ENCODE data around the gene TAF5L.
"Not testable (repeated sequence)": the region's sequence is repeated elsewhere in the genome, so short reads cannot be mapped to it uniquely, and the experiment has no call there.

The TAF5L gene

DNA sequence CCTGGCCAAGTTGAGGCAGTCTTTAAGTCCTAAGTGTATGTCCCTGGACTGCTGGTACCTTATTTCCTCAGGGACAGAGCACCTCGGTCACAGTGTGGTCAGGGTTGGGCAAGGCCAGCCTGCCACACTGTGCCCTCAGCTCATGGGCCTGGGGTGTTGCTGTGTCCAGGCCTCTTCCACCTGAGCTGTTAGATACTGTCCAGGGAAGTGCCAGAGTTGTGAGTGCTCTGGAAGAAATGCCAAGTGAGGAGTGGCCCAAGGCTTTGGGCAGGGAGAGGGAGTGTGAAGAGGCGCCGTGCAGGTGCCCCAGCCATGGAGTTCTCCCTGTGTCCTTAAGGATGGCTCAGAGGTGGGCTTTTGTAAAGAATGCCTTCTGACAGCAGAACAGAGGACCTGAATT, 15.4 kb upstream of the TAF5L start:
- no peak for DNase-seq

DNA sequence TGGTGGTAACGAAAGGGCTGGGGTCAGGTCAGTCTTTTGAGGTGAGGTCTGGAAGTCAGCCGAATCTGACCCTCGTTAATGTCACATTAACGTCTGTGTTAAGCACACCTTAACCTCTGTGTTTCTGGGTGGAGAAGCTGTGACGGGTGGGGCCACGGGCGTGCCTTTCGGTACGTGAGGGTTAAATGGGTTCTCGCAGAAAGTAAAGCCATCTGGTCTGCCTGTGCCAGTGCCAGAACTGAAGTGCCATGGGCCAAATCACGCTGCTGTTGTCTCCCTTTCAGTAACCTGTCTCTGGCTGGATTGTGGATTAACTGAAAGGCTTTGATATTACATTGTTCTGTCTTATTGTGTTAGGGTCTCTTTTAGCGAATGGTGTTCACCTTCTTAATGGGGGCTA, 14.5 kb upstream of the TAF5L start:
- no peak for DNase-seq

DNA sequence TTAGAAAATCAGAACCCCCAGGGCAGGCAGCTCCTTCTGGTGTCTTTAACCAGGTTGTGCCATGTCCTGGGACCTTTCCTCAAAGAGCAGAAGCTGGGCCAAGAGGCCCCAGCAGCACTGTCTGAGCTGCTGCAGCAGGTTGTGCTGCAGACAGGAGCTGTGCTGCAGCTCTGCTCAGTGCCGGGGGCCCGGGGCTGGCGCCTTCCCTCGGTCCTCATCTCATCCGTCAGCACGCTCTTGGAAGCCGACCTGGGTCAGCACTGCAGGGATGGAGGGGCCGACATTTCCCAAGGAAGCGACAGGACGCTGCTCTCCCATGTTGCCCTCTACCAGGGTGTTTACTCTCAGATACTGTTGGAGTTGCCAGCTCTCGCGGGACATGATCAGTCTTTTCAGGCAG, 11.8 kb upstream of the TAF5L start:
- no peak for DNase-seq

DNA sequence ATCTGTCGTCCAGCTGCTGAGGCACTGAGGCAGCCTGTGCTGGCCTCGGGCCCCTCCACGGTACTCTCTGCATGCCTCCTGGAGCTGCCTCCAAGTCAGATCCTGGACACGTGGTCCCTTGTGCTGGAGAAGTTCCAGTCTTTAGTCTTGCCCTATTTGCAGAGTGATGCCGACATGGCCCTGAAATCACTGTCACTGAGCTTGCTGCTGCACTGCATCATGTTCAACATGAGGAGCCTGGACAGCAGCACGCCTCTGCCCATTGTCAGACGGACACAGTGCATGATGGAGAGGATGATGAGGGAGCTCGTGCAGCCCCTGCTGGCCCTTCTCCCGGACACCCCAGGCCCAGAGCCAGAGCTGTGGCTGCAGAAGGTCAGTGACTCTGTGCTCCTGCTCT, 10.1 kb upstream of the TAF5L start:
- no peak for DNase-seq

DNA sequence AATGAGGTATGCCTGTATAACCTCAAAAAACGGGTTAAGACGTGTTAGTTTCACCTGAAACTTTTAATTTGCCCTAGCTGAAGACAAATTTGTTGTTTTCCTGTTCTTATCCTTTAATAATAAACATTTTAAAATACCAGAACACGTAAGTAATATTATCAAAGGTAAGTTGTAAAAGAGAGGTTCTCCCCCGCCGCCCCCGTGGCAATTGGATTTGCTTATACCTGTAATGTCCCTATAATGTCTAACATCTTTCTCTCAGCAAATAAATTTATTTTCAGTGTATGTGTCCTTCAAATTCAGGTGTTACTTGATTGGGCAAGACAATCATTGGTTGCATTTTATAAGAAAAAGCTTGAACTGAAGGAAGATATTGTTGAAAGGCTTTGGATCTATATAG, 6.0 kb upstream of the TAF5L start:
- DNase-seq, result no peak

DNA sequence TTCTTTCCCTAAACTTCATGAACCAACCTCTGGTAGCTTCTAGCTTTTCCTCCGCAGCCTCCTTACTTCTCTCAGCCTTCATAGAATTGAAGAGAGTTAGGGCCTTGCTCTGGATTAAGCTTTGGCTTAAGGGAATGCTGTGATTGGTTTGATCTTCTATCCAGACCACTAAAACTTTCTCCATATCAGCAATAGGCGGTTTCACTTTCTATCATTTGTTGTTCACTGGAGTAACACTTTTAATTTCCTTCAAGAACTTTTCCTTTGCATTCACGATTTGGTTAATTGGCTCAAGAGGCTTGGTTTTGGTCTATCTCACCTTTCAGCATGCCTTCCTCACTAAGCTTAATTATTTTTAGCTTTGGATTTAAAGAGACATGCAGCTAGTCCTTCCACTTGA, 5.2 kb upstream of the TAF5L start:
- DNase-seq, result no peak

DNA sequence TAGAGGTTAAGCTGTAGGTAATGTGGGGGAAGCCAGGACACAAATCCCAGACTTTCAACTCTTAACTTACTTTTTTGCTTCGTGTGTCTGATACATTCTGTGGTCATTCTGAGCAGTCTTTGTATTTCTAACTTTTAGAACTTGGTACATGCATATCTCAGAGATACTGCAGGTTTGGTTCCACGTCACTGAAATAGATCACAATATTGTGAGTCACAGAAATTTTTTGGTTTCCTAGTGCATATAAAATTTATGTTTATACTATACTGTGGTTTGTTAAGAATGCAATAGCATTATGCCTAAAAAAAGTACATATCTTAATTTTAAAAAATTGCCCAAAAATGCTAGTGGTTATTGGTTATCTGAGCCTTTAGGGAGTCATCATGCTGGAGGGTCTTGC, 3.3 kb upstream of the TAF5L start:
- no peak for DNase-seq

DNA sequence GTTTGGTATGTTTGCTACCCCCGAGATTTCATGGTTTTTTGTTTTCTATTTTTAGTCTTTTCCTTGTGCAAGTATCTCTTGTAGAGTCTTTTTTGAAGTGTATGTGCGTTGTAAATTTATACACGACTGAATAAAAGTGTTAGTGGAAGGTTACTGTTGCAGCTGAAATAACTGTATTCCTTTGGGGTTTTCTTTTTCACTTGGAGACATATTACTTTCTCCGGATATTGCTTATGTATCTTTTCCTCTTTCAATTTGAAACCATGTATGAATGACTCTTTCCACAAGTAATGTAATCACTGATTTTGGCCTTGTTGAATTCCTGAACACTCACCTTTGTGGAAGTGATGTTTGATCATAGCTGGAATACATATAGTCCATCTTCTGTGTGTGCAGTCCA, 1.1 kb upstream of the TAF5L start:
- DNase-seq, result no peak

DNA sequence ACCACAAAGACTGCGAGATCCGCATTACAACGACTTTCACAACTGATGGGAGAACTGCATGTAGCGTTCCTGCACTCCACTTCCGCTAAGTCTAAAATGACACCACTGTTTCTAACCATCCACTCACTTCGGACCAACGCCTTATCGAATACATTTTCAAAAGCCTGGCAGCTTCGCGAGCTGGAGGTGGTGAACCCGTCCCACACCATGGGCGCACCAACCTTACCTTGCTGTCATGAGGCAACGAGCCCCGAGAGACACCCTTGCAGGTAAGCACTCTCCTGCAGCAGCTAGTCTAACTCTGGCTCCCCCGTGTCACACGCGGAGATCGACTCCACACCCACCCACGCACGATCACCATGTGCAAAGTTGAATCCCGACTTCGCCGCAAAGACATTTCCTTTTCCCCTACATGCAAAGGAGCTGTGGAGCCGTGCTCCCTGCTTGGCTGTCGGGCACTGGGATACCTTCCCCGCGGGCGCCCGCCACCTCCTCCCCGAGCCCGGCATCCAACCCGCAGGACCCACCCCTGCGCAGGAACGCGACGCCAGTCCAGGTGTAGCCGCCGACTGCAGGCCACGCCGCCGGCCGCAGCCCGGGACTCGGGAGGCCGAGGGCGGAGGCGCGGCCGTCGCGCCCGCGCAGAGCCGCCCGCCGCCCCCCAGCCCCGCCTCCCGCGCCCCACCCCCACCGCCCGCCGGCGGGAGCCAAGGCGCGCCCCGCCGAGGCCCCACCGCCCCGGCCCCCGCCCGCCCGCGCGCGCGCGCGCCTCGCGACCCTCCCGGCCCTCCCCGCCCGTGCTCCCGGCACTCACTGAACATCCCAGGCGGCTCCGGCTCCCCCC, 629 bp downstream of the TAF5L start:
- DNase-seq, result peak; percentile 65

DNA sequence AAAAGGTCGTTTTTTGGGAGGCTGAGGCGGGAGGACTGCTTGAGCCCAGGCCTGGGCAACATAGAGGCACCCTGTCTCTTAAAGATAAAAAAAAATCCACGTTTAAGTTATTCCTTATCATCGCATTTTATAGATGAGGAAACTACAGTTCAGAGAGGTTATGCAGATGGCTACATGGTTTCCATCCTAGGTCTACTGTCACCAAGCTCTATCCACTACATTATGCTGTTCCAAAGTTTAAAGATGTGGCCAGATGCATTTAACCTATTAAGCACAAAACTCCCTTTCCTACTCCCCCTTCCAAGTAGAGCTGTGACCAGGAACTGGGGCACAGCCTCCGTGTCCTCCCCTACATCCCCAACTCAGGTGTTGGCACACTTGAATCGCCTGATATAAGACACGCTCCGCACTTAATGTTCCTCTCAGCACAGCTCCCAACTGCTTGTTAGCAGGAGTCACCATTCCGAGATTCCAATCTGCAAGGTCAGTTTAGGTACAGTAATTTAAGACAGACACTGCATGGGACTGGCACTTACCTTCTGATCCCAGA, 1.3 kb downstream of the TAF5L start:
- no peak for DNase-seq

DNA sequence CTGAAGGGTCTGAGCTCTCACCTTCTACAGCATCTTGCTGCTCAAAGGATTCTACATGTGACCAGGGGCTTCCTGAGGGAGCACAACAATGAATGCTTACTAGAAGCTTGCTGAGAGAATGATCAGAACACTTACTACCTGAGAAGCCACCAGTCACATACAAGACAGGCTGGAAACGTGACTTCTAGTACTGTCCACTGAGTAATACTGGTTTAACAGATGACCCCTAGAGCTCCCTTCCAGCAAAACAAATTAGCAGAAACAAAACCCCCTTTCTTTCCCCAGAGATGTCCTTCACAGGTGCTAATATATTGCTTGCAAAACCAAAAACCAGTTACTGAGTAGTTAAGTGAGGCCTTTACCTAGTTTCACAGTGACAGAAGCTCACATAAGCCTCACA, 2.1 kb downstream of the TAF5L start:
- DNase-seq, result no peak

DNA sequence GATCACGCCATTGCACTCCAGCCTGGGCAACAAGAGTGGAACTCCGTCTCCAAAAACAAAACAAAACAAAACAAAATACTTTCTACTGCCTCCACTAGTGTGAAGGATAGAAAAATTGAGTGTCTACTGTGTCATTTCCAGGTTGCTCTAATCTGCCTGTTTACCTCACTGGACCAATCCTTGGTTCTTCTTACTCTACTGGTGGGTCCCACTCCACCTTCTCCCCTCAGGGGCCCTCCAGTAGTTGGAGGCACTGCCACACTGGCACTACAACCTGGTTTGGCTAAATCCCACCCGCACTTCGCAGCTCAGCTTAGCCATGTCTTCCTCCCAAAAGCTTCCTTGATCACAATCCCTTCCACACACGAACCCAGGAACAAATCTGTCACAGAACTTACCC, 2.7 kb downstream of the TAF5L start:
- no peak for DNase-seq

DNA sequence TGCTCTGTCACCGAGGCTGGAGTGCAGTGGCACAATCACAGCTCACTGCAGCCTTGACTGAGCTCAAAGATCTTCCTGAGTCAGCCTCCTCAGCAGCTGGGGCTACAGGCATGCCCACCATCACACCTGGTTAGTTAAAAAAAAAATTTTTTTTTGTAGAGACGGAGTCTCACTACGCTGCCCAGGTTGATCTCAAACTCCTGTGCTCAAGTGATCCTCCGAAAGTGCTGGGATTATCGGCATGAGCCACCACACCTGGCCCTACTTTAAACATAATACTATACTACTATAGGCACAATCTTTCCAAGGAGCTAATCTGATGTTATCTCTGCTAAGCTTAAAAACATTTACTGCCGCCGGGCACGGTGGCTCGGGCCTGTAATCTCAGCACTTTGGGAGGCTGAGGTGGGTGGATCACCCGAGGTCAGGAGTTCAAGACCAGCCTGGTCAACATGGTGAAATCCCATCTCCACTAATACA, 3.2 kb downstream of the TAF5L start:
- not testable (repeated sequence) for DNase-seq

DNA sequence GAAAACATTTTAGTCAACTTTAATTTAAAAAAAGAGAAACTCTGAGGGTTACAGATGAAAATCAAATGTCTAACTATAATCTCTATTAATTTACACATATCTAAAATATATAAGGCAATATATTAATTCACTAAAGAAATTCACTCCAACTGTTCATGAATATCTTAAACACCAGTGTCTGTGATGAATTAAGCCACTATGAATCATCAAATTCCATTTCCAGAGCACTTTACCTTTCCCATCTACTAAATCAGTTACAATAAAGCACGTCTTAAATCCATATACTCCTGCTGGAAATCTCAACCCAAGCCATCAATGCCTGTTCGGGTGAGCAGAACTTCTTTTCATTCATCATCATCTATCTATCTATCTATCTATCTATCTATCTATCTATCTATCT, 4.3 kb downstream of the TAF5L start:
- DNase-seq, result no peak

DNA sequence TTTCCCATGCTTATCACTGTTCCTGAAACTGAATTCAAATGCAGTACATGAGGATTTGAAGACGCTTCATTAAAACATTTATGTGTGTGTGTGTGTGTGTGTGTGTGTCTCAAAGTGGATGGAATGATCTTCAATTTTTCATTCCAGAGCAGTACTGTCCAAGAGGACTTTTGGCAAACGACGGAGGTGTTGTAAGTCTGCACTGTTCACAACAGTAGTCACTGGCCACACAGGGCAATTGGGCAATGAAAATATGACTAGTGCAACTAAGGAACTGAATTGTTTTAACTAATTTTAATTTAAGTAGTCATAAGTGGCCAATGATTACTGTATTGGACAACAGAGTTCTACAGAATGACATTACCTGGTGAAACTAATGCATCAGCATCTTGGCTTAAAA, 5.0 kb downstream of the TAF5L start:
- no peak for DNase-seq

DNA sequence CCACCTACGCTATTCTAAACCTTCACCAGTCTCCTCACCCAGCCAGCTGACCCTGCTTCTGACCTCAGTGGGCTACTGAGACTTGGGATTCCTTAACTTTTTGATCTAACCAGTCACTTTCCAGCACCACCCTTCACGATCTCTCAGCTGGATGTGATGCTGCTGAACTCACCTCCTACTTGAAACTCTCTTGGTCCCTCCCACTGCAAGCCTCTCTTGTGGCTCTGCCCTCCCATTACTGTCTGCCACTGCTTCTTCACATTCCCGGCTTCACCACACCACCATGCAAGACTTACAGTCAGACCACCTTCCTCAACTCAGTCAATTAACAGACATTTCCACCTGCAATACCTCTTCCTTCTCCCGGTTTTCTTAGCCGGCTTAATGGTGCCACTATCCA, 6.3 kb downstream of the TAF5L start:
- DNase-seq, result no peak

DNA sequence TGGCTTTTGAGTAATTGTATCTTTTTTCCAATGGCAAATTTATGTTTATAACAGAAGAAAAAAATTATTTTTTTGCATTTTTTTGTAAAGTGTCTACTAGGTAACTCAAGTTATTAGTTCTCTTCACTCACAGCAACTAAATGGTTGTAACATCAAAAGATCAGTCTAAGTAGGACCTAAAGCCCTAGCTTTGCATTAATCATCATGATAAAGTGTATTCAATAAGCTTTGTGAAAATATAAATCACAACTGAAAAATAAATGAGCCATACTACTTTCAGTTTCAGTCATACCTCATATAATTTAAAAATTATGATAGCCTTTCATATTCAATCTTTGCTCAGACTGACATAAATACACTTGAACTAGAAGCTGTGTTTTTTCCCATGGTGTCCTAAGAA, 6.9 kb downstream of the TAF5L start:
- DNase-seq, result no peak

DNA sequence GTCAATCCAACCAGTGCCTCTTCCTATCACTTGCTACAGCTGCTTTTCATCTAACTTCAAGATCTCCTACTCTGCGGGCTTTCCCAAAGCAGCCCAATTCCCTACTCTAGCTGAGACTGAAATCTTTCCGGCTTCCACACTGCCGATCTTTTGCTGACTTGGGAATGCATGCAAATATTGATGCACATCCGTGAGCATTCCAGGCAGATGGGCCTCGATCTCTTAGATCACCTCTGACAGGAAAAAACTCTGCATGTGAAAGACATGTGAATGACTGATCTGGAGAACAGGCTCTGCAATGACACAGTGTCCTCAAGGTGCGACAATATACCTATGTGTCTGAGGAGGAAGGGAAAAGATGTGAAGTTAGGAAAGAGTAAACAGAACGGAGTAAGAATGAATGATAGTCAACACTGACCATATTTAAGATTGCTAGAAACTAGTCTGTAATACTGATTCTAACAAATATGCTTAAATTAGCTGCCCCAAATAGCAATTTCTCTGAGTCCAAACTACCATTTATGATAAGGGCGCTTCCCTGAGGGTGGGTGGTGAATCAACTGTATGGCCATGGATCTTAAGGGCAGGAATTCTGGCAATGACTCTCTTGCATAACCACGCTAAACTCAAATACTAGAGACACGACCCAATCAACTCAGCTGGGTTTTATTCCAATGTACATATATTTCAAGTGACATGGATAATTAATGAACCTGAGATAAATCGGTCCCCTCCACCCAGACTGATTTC, 8.4 kb downstream of the TAF5L start:
- DNase-seq, result no peak

DNA sequence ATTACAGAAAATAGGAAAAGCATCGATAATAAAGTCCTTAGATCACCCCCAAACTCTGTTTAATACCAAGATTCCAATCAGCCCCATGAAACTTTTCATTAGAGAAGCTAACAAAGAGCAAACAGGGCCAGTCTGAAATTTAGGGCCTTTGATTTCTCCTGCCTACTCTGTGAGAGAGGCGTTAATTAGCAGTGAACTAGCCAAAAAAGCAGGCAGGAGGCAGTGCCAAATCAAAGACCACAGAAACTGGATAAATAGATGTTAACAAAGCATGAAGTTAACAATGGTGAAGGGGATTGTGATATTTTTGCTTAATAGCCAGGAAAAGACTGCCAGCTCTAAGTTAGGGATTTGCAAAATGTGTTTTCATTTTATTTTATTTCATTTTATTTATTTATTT, 11.2 kb downstream of the TAF5L start:
- DNase-seq, result no peak

DNA sequence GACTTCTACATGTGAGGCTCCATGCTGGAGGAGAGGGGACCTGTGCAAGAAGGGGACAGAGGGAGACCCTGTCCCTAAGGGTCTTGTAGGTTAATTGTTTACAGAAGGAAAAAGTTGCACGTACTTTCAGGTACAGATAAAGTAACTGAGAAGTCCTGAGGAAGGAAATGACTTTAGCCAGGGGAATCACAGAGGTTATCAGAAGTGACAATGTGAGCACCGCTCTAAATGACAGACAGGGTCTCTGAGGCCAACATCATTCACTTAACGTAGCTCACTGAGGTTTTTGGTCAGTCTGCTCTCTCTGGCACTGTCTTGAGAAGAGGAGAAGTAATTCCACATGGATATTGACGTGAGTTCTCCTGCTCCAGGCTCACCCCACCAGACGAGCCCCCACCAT, 12.0 kb downstream of the TAF5L start:
- DNase-seq, result no peak

DNA sequence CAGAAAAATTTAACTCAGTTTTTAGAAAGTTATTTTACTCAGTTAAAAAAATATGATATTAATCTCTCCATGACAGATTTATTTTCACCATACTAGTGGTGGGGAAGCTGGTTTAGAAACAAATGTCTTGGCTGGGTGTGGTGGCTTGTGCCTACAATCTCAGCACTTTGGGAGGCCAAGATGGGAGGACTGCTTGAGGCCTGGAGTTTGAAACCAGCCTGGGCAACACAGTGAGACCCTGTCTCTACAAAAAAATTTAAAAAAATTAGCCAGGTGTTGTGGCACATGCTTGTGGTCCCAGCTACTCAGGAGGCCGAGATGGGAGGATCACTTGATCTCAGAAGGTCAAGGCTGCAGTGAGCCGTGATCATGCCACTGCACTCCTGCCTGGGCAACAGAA, 17.3 kb downstream of the TAF5L start:
- no peak for DNase-seq

DNA sequence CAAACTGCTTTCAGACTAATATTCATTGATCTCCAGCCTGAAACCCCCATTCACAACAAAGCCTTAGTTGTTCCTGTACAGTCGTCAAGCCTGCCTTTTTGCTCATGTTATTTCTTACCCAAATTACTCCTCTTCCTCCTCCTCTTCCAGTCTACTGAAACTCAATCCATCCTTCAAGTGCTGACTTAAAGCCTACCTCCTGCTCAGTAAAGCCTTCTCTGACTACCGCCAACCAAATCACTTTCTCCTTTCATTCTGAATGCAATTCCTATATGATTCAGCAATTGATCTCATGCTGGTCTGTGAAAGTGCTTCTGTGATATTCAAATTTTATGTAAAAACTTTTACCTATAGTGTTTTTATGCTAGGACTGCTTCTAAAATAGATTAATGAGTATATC, 18.6 kb downstream of the TAF5L start:
- DNase-seq, result no peak

DNA sequence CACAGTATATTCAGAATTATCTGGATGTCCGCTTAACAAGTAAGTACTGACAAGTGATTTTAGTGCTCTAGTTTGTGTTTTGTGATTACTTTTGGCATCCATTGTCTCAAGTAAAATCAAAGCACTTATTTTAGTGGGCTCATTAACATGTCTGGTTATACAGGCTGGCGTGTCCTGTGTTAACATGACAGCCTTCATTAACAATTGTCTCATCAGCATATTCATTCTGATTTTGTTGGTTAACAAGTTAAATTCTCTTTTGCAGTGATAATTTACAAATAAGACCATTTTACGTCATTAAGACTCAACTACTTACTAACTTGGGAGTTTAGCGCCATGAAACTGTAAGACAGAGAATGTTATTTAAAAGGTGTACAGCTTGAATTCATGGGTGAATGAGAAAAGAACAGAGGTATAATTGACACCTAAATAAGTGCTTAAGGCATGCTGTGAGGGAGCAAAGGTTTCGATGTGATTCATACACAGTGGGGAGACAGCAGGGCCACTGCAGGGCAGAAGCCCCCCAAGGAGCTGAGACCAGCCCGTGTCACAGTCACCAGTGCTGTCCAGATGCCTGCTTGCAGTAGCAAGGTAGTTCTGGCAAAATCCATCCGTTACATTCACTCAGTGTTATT, 22.4 kb downstream of the TAF5L start:
- DNase-seq, result no peak

DNA sequence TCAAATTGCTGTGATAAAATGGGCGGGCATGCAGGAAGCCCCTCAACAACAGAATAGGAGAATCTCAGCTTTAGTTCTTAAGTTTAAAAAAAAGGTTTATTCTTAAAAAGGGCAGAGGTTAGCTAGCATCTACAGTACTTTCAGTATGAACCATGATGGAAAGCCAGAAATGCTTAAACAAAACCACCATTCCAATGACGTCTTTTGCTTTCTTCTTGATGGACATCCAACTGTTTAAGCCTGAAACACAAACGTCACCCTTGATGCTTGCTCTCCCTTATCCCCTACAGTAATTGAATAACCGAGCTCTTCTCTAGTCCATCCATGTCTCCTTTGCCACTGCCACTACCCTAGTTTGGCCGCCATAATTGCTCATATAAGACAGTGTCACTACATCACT, 25.7 kb downstream of the TAF5L start:
- no peak for DNase-seq

Measured in stimulated activated CD4-positive, alpha-beta T cell treated with anti-CD3 and anti-CD28 coated beads, Interleukin-2, amount 100 ng/mL, for 24 hours (primary cell).